Embryonic facial prominence (tissue), 1 donor: ENCODE results near the gene HMX1.

ENCODE experiments used
- DNase-seq: peaks from one replicate; pipeline ENCODE4 v3.0.0-alpha.2; 2016; ENCODE audit errors: extremely low spot score

HMX1 gene

GRCh38 chr4:8842614-8843013 lies 29.0 kb downstream of the HMX1 start:
- no peak for DNase-seq

GRCh38 chr4:8841678-8842268 lies 29.9 kb downstream of the HMX1 start:
- no peak for DNase-seq

GRCh38 chr4:8840816-8841455 lies 30.7 kb downstream of the HMX1 start:
- DNase-seq, result no peak

GRCh38 chr4:8840006-8840793 lies 31.4 kb downstream of the HMX1 start:
- DNase-seq, result no peak

- no peak for DNase-seq
Observed at GRCh38 chr4:8838961-8839431, 32.6 kb downstream of the HMX1 start.

GRCh38 chr4:8838296-8838960 lies 33.2 kb downstream of the HMX1 start:
- DNase-seq, result no peak

- DNase-seq, result no peak
Observed at GRCh38 chr4:8837181-8837841, 34.3 kb downstream of the HMX1 start.

GRCh38 chr4:8836664-8837171 lies 34.9 kb downstream of the HMX1 start:
- no peak for DNase-seq

- DNase-seq, result no peak
Observed at GRCh38 chr4:8835521-8836365, 35.9 kb downstream of the HMX1 start.

GRCh38 chr4:8834681-8835220 lies 36.9 kb downstream of the HMX1 start:
- no peak for DNase-seq

GRCh38 chr4:8832113-8832915 lies 39.3 kb downstream of the HMX1 start:
- DNase-seq, result peak; percentile 81

- DNase-seq, result no peak
Observed at GRCh38 chr4:8831221-8832112, 40.2 kb downstream of the HMX1 start.

GRCh38 chr4:8830611-8831200 lies 40.9 kb downstream of the HMX1 start:
- DNase-seq, result no peak

GRCh38 chr4:8830056-8830455 lies 41.6 kb downstream of the HMX1 start:
- DNase-seq, result no peak

- no peak for DNase-seq
Observed at GRCh38 chr4:8829584-8829983, 42.1 kb downstream of the HMX1 start.

GRCh38 chr4:8828869-8829268 lies 42.8 kb downstream of the HMX1 start:
- DNase-seq, result no peak

- DNase-seq, result no peak
Observed at GRCh38 chr4:8821151-8821950, 50.3 kb downstream of the HMX1 start.
